ENCODE data around the gene NAV2.

Gene NAV2

GRCh38 chr11:19774817-19775580 lies 62.4 kb downstream of the NAV2 start:
- H3K27ac ChIP-seq (ENCODE audit: insufficient read depth in 1 of 2, low read depth in 1 of 2, low read length in 2 of 2, poor library complexity in 1 of 2, severe bottlenecking in 2 of 2) = no peak overlapping the region
- H3K36me3 ChIP-seq (ENCODE audit: control insufficient read depth in 4 of 4, insufficient read depth in 4 of 4, low read length in 3 of 4) = no peaks in the 10 kb centered on the region
- ChIA-PET POLR2A (no interaction called here), CTCF (interaction anchor here (1.2 kb wide), 1 partner anchor 12 kb away, joined by 3 read pairs; no protein-coding TSS in a partner anchor)
- peaks cover 0 to 13% (median 4%) of the 10 kb centered on the region in 4 experiments for H3K4me1 ChIP-seq (ENCODE audit: control extremely low read depth in 1 of 4, control insufficient read depth in 4 of 4, insufficient read depth in 4 of 4, low read length in 3 of 4)
- WGBS (ENCODE audit: insufficient coverage) = 100% methylated on average over 1 of the region's 3 CpGs
- H3K27me3 ChIP-seq (replicated peaks in 2 of 5; ENCODE audit: control insufficient read depth in 4 of 5, insufficient read depth in 5 of 5, low read length in 4 of 5) = peaks cover 12 to 59% (median 19%) of the 10 kb centered on the region in 5 experiments
- H3K9me3 ChIP-seq (ENCODE audit: control extremely low read depth in 1 of 5, control insufficient read depth in 4 of 5, insufficient read depth in 2 of 5, low read depth in 1 of 5, low read length in 4 of 5) = no peaks in the 10 kb centered on the region
- H3K4me3 ChIP-seq (ENCODE audit: control insufficient read depth in 1 of 7, extremely low read depth in 1 of 7, insufficient read depth in 4 of 7, low read depth in 2 of 7, low read length in 6 of 7) = no peak overlapping the region
- DNase-seq = no peak

- no peaks in the 10 kb centered on the region for H3K9me3 ChIP-seq (ENCODE audit: control extremely low read depth in 1 of 5, control insufficient read depth in 4 of 5, insufficient read depth in 2 of 5, low read depth in 1 of 5, low read length in 4 of 5)
- no peaks in the 10 kb centered on the region for H3K36me3 ChIP-seq (ENCODE audit: control insufficient read depth in 4 of 4, insufficient read depth in 4 of 4, low read length in 3 of 4)
- ChIA-PET CTCF (interaction anchor here (1.2 kb wide), 1 partner anchor 13 kb away, joined by 3 read pairs; no protein-coding TSS in a partner anchor), POLR2A (no interaction called here)
- WGBS (ENCODE audit: insufficient coverage) = 88% methylated on average over 4 of the region's 4 CpGs
- peaks cover 13 to 63% (median 19%) of the 10 kb centered on the region in 5 experiments for H3K27me3 ChIP-seq (replicated peaks in 2 of 5; ENCODE audit: control insufficient read depth in 4 of 5, insufficient read depth in 5 of 5, low read length in 4 of 5)
- peaks cover 0 to 13% (median 4%) of the 10 kb centered on the region in 4 experiments for H3K4me1 ChIP-seq (ENCODE audit: control extremely low read depth in 1 of 4, control insufficient read depth in 4 of 4, insufficient read depth in 4 of 4, low read length in 3 of 4)
- no peak overlapping the region for H3K27ac ChIP-seq (ENCODE audit: insufficient read depth in 1 of 2, low read depth in 1 of 2, low read length in 2 of 2, poor library complexity in 1 of 2, severe bottlenecking in 2 of 2)
- H3K4me3 ChIP-seq (ENCODE audit: control insufficient read depth in 1 of 7, extremely low read depth in 1 of 7, insufficient read depth in 4 of 7, low read depth in 2 of 7, low read length in 6 of 7) = no peak overlapping the region
- DNase-seq = no peak
These were observed 63.0 kb downstream of the NAV2 start for GRCh38 chr11:19775622-19776021.

- peak overlapping the region in 5 of 7 experiments; percentile 13 to 54 (median 38) for H3K4me3 ChIP-seq (ENCODE audit: control insufficient read depth in 1 of 7, extremely low read depth in 1 of 7, insufficient read depth in 4 of 7, low read depth in 2 of 7, low read length in 6 of 7)
- no peaks in the 10 kb centered on the region for H3K36me3 ChIP-seq (ENCODE audit: control insufficient read depth in 4 of 4, insufficient read depth in 4 of 4, low read length in 3 of 4)
- ChIA-PET CTCF (no interaction called here), POLR2A (interaction anchor here (0.7 kb wide), 1 partner anchor 21 kb away, joined by 3 read pairs; no protein-coding TSS in a partner anchor)
- H3K4me1 ChIP-seq (ENCODE audit: control extremely low read depth in 1 of 4, control insufficient read depth in 4 of 4, insufficient read depth in 4 of 4, low read length in 3 of 4) = peaks cover 0 to 13% (median 4%) of the 10 kb centered on the region in 4 experiments
- H3K9me3 ChIP-seq (ENCODE audit: control extremely low read depth in 1 of 5, control insufficient read depth in 4 of 5, insufficient read depth in 2 of 5, low read depth in 1 of 5, low read length in 4 of 5) = no peaks in the 10 kb centered on the region
- 0% methylated on average over 17 of the region's 48 CpGs for WGBS (ENCODE audit: insufficient coverage)
- H3K27me3 ChIP-seq (replicated peaks in 2 of 5; ENCODE audit: control insufficient read depth in 4 of 5, insufficient read depth in 5 of 5, low read length in 4 of 5) = peaks cover 13 to 63% (median 19%) of the 10 kb centered on the region in 5 experiments
- H3K27ac ChIP-seq (ENCODE audit: insufficient read depth in 1 of 2, low read depth in 1 of 2, low read length in 2 of 2, poor library complexity in 1 of 2, severe bottlenecking in 2 of 2) = no peak overlapping the region
- DNase-seq = peak in 1 of 3 donors; percentile 9
These were observed 64.4 kb downstream of the NAV2 start for GRCh38 chr11:19777039-19777376.

- no peak overlapping the region for H3K27ac ChIP-seq (ENCODE audit: insufficient read depth in 1 of 2, low read depth in 1 of 2, low read length in 2 of 2, poor library complexity in 1 of 2, severe bottlenecking in 2 of 2)
- ChIA-PET POLR2A (interaction anchor here (0.7 kb wide), 1 partner anchor 21 kb away, joined by 3 read pairs; no protein-coding TSS in a partner anchor), CTCF (no interaction called here)
- H3K36me3 ChIP-seq (ENCODE audit: control insufficient read depth in 4 of 4, insufficient read depth in 4 of 4, low read length in 3 of 4) = no peaks in the 10 kb centered on the region
- peaks cover 13 to 63% (median 20%) of the 10 kb centered on the region in 5 experiments for H3K27me3 ChIP-seq (replicated peaks in 2 of 5; ENCODE audit: control insufficient read depth in 4 of 5, insufficient read depth in 5 of 5, low read length in 4 of 5)
- WGBS (ENCODE audit: insufficient coverage) = 9% methylated on average over 12 of the region's 29 CpGs
- H3K4me3 ChIP-seq (ENCODE audit: control insufficient read depth in 1 of 7, extremely low read depth in 1 of 7, insufficient read depth in 4 of 7, low read depth in 2 of 7, low read length in 6 of 7) = peak overlapping the region in 5 of 7 experiments; percentile 9 to 54 (median 15)
- no peaks in the 10 kb centered on the region for H3K9me3 ChIP-seq (ENCODE audit: control extremely low read depth in 1 of 5, control insufficient read depth in 4 of 5, insufficient read depth in 2 of 5, low read depth in 1 of 5, low read length in 4 of 5)
- DNase-seq = peak; percentile 7 to 76 (median 74)
- peaks cover 0 to 13% (median 4%) of the 10 kb centered on the region in 4 experiments for H3K4me1 ChIP-seq (ENCODE audit: control extremely low read depth in 1 of 4, control insufficient read depth in 4 of 4, insufficient read depth in 4 of 4, low read length in 3 of 4)
These were observed 64.9 kb downstream of the NAV2 start for GRCh38 chr11:19777377-19778102.

GRCh38 chr11:19779740-19780139 lies 67.1 kb downstream of the NAV2 start:
- no peaks in the 10 kb centered on the region for H3K9me3 ChIP-seq (ENCODE audit: control extremely low read depth in 1 of 5, control insufficient read depth in 4 of 5, insufficient read depth in 2 of 5, low read depth in 1 of 5, low read length in 4 of 5)
- no peak overlapping the region for H3K4me3 ChIP-seq (ENCODE audit: control insufficient read depth in 1 of 7, extremely low read depth in 1 of 7, insufficient read depth in 4 of 7, low read depth in 2 of 7, low read length in 6 of 7)
- no peak for DNase-seq
- WGBS (ENCODE audit: insufficient coverage) = no CpG with 5 or more reads among the region's 2 CpGs
- H3K27me3 ChIP-seq (replicated peaks in 2 of 5; ENCODE audit: control insufficient read depth in 4 of 5, insufficient read depth in 5 of 5, low read length in 4 of 5) = peaks cover 7 to 48% (median 18%) of the 10 kb centered on the region in 5 experiments
- no peaks in the 10 kb centered on the region for H3K36me3 ChIP-seq (ENCODE audit: control insufficient read depth in 4 of 4, insufficient read depth in 4 of 4, low read length in 3 of 4)
- ChIA-PET CTCF (interaction anchor here (0.8 to 1.9 kb wide), 4 partner anchors 11 to 227 kb away, joined by 3 to 4 read pairs (median 3); no protein-coding TSS in a partner anchor), POLR2A (no interaction called here)
- no peak overlapping the region for H3K27ac ChIP-seq (ENCODE audit: insufficient read depth in 1 of 2, low read depth in 1 of 2, low read length in 2 of 2, poor library complexity in 1 of 2, severe bottlenecking in 2 of 2)
- H3K4me1 ChIP-seq (ENCODE audit: control extremely low read depth in 1 of 4, control insufficient read depth in 4 of 4, insufficient read depth in 4 of 4, low read length in 3 of 4) = peaks cover 0 to 13% (median 4%) of the 10 kb centered on the region in 4 experiments

- H3K27ac ChIP-seq (ENCODE audit: insufficient read depth in 1 of 2, low read depth in 1 of 2, low read length in 2 of 2, poor library complexity in 1 of 2, severe bottlenecking in 2 of 2) = no peak overlapping the region
- no peaks in the 10 kb centered on the region for H3K36me3 ChIP-seq (ENCODE audit: control insufficient read depth in 4 of 4, insufficient read depth in 4 of 4, low read length in 3 of 4)
- H3K4me1 ChIP-seq (ENCODE audit: control extremely low read depth in 1 of 4, control insufficient read depth in 4 of 4, insufficient read depth in 4 of 4, low read length in 3 of 4) = peaks cover 0 to 13% (median 4%) of the 10 kb centered on the region in 4 experiments
- H3K27me3 ChIP-seq (replicated peaks in 2 of 5; ENCODE audit: control insufficient read depth in 4 of 5, insufficient read depth in 5 of 5, low read length in 4 of 5) = peaks cover 7 to 35% (median 15%) of the 10 kb centered on the region in 5 experiments
- CTCF ChIA-PET = interaction anchor here (1.1 to 1.9 kb wide), 2 partner anchors 227 to 228 kb away, joined by 3 to 4 read pairs; no protein-coding TSS in a partner anchor
- POLR2A ChIA-PET = no interaction called here
- H3K9me3 ChIP-seq (ENCODE audit: control extremely low read depth in 1 of 5, control insufficient read depth in 4 of 5, insufficient read depth in 2 of 5, low read depth in 1 of 5, low read length in 4 of 5) = no peaks in the 10 kb centered on the region
- WGBS (ENCODE audit: insufficient coverage) = 100% methylated on average over 1 of the region's 1 CpG
- no peak for DNase-seq
- no peak overlapping the region for H3K4me3 ChIP-seq (ENCODE audit: control insufficient read depth in 1 of 7, extremely low read depth in 1 of 7, insufficient read depth in 4 of 7, low read depth in 2 of 7, low read length in 6 of 7)
These were observed 68.7 kb downstream of the NAV2 start for GRCh38 chr11:19781351-19781750.
